Measurements from ENCODE around the gene NCOA7. TPM values are rescaled to one million over a fixed set of nuclear protein-coding genes. Genes with fewer than 3 reads are reported as not detected.

NCOA7 gene
- total and polyA plus RNA-seq, 9 of the 15 experiments (the other 6 are each of a cell fraction or from before 2014, with no cell fraction given), result 5.8 to 14.6 (median 9.3) TPM

GRCh38 chr6:125795301-125795700 lies 4.5 kb downstream of the NCOA7 start:
- POLR2A ChIA-PET, result interaction anchor here (2.7 kb wide), 1 partner anchor 14 kb away, joined by 8 read pairs; no protein-coding TSS in a partner anchor
- no peak overlapping the region for H3K27ac ChIP-seq (ENCODE audit: extremely low read depth, low read depth, low read length)
- peaks cover 34% of the 10 kb centered on the region for H3K79me2 ChIP-seq (ENCODE audit: control insufficient read depth, insufficient read depth, low read length)

More at GRCh38 chr6:125795301-125795700, 4.5 kb downstream of the NCOA7 start:
- in situ Hi-C loops (cut with MboI), result no loop called here
- Histone ChIP-seq H3K4me3 (no peak overlapping the region), H3K9me3 (replicated peaks; ENCODE audit: control insufficient read depth, insufficient read depth, low read depth, low read length) (no peaks in the 10 kb centered on the region), H3K9me1 (ENCODE audit: control insufficient read depth, insufficient read depth, low read length) (peaks cover 3% of the 10 kb centered on the region), H2AFZ (ENCODE audit: low read depth, low read length) (no peak overlapping the region), H3K4me2 (ENCODE audit: insufficient read depth, low read length) (no peak overlapping the region), H4K20me1 (replicated peaks; ENCODE audit: control insufficient read depth, insufficient read depth, low read length) (no peaks in the 10 kb centered on the region), H3K36me3 (ENCODE audit: control insufficient read depth, insufficient read depth, low read length) (peaks cover 5% of the 10 kb centered on the region), H3K27me3 (ENCODE audit: control insufficient read depth in 2 of 2, insufficient read depth in 2 of 2, low read length in 2 of 2) (no peaks in the 10 kb centered on the region), H3K4me1 (replicated peaks in 1 of 2; ENCODE audit: control insufficient read depth in 2 of 2, insufficient read depth in 2 of 2, low read length in 2 of 2) (peaks cover 0 to 10% of the 10 kb centered on the region in 2 experiments; a peak in 1 of 5 replicates), H3K9ac (ENCODE audit: insufficient read depth in 1 of 2, low read depth in 2 of 2, low read length in 2 of 2) (no peak overlapping the region)
- FAIRE-seq (no peak), DNase-seq (ENCODE audit: extremely low read depth in 1 of 4, low spot score in 3 of 4) (no peak), ATAC-seq (no peak)
- 100% methylated on average over 1 of the region's 1 CpG for WGBS (ENCODE audit: insufficient coverage, low coverage, missing lambda C conversion rate)
- TF ChIP-seq SOX6 (IDR thresholded peaks at IDR 0.05) (no peak), ZNF224 (CRISPR knock-in tag; IDR thresholded peaks at IDR 0.05) (no peak), KDM4B (IDR thresholded peaks at IDR 0.05; ENCODE audit: borderline replicate concordance in 2 of 2, low read depth in 1 of 2) (no peak), LARP7 (IDR thresholded peaks at IDR 0.05) (no peak), NFATC3 (IDR thresholded peaks at IDR 0.05) (no peak), SUPT5H (IDR thresholded peaks at IDR 0.05) (no peak), THRA (IDR thresholded peaks at IDR 0.05) (no peak), SMARCA5 (IDR thresholded peaks at IDR 0.05) (no peak), SIRT6 (IDR thresholded peaks at IDR 0.05; ENCODE audit: low read depth, low read length) (no peak), TRIM28 (IDR thresholded peaks at IDR 0.05) (no peak), ESRRB (CRISPR knock-in tag; IDR thresholded peaks at IDR 0.05; ENCODE audit: borderline replicate concordance) (no peak), SNRNP70 (optimal IDR thresholded peaks at IDR 0.05; ENCODE audit: low read depth, low read length) (no peak)
- TF ChIP-seq, protein P1, sequence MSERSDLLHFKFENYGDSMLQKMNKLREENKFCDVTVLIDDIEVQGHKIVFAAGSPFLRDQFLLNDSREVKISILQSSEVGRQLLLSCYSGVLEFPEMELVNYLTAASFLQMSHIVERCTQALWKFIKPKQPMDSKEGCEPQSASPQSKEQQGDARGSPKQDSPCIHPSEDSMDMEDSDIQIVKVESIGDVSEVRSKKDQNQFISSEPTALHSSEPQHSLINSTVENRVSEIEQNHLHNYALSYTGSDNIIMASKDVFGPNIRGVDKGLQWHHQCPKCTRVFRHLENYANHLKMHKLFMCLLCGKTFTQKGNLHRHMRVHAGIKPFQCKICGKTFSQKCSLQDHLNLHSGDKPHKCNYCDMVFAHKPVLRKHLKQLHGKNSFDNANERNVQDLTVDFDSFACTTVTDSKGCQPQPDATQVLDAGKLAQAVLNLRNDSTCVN (CRISPR knock-in tag; IDR thresholded peaks at IDR 0.05), result no peak
- TF ChIP-seq, protein P2, sequence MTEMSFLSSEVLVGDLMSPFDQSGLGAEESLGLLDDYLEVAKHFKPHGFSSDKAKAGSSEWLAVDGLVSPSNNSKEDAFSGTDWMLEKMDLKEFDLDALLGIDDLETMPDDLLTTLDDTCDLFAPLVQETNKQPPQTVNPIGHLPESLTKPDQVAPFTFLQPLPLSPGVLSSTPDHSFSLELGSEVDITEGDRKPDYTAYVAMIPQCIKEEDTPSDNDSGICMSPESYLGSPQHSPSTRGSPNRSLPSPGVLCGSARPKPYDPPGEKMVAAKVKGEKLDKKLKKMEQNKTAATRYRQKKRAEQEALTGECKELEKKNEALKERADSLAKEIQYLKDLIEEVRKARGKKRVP (CRISPR knock-in tag; IDR thresholded peaks at IDR 0.05), result no peak
- BruUV-seq (replicated peaks), result no TSS peak
- CTCF ChIA-PET (ENCODE audit: low intra/inter-chr PET ratio), result no interaction called here
- intact Hi-C loops (cut with micrococcal nuclease), result no loop called here
